ENCODE results near the gene SMIM36.
"Not testable (repeated sequence)": the region's sequence is repeated elsewhere in the genome, so short reads cannot be mapped to it uniquely, and the experiment has no call there.

The SMIM36 gene

DNA sequence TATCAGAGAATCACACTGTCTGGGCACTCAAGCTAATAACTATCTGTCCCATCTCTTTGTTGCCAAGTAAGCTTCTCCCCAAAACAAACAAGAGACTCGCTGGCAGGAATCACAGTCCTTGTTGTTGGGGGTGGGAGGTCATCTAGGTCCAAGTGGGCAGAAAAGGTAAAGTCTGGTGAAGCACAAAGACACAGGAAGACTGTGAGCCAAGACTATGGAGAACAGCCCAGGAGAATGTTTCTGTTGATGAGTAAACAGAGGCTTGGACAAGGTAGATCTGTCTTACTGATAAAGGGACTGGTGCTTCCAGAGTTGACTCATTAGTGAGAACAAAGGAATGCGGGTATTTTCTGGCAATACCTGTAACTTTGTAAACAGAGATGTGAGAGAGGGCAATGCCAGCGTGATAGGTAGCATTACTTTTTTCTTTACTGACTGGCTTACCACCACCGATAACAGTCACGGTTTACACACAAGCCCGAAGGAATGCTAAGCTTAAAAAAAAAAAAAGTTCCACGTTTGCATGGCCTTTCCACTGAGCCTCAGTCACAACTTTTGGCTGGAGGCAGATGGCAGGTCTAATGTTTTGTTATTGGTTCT is 78.1 kb downstream of the SMIM36 start:
- TF ChIP-seq, protein P1, sequence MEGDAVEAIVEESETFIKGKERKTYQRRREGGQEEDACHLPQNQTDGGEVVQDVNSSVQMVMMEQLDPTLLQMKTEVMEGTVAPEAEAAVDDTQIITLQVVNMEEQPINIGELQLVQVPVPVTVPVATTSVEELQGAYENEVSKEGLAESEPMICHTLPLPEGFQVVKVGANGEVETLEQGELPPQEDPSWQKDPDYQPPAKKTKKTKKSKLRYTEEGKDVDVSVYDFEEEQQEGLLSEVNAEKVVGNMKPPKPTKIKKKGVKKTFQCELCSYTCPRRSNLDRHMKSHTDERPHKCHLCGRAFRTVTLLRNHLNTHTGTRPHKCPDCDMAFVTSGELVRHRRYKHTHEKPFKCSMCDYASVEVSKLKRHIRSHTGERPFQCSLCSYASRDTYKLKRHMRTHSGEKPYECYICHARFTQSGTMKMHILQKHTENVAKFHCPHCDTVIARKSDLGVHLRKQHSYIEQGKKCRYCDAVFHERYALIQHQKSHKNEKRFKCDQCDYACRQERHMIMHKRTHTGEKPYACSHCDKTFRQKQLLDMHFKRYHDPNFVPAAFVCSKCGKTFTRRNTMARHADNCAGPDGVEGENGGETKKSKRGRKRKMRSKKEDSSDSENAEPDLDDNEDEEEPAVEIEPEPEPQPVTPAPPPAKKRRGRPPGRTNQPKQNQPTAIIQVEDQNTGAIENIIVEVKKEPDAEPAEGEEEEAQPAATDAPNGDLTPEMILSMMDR (IDR thresholded peaks at IDR 0.05; ENCODE audit: low read depth, low read length): no peak

DNA sequence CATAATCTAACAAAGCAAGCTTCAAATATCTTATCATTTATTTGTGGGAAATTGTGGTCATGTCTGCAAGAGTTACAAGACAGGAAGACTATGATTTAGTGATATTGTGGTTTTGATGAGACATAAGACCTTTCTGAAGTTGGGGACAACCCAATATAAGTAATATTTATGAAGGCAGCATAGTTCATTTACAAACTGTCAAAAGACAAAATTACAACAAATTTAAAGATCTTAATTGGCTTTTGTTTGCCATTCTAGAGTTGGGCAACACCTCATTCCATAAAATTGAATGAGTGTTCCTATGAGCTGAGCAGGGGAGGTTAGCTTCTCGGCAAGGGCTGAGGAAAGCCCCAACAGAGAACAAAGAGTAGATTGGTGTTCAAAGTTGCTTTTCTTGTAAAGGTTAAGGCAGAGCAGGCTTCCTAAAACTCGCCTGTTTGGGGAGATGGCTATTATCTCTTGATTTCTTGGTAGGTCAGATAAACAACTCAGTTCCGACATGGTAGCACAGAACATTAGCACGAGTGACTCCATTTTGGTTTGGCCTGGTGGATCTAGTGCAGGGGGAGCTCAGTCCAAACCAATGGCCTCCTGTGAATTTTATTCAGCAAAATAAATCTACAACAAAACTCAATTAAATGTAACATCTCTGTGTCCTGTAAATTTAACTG is 78.8 kb downstream of the SMIM36 start:
- TF ChIP-seq, protein P1 (IDR thresholded peaks at IDR 0.05; ENCODE audit: low read depth, low read length): no peak
- H3K4me3 ChIP-seq (ENCODE audit: low read depth, low read length): no peak overlapping the region

More for the DNA sequence above, 78.1 kb downstream of the SMIM36 start:
- H3K4me3 ChIP-seq (ENCODE audit: low read depth, low read length): no peak overlapping the region; the same call in 1 of the 2 replicates

DNA sequence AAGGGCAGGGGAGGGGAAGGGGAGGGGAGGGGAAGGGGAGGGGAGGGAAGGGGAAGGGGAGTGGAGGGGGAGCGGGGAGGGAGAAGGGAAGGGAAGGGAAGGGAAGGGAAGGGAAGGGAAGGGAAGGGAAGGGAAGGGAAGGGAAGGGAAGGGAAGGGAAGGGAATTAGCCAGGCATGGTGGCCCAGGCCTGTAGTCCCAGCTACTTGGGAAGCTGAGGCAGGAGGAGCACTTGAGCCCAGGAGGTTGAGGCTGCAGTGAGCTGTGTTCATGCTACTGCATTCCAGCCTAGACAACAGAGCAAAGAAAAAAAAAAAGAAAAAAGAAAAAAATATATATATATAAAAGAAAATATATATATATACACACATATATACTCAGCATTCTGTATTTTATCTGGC is 79.3 kb downstream of the SMIM36 start:
- not testable (repeated sequence) for H3K4me3 ChIP-seq (ENCODE audit: low read depth, low read length)

DNA sequence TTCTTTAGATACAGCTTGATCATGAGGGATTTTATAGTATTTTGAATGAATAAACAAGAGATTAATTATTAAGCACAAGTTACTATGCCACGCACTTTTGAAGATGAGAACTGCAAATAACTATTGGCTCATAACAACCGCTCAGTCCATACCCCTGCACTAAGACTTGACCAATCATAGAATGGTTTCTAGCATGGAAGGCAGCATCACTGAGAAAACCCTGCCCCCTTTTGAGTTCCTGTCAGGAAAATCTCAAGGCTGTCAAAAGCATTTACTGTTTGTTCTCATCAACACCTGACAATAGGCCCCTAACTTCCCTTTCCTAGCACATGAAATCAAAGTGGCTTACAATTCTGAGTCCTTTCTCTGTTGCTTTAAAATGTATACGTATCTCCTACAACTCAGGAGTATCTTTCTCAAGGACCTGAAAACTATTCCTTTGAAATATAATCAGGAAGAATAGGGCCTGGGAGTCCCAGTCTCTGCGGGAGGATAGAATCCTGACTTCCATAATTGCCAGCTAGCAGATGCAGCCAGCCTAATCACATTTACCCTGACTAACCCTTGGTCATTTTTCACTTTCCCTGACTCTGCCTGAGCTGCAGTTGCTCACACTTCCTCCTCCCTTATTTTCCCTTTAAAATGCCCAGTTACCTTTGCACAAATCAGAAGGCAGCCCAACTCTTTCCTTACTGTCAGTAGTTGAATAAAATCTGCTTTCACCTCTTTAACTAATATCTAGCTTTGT is 80.5 kb downstream of the SMIM36 start:
- TF ChIP-seq, protein P1 (IDR thresholded peaks at IDR 0.05; ENCODE audit: low read depth, low read length): no peak
- H3K4me3 ChIP-seq (ENCODE audit: low read depth, low read length): no peak overlapping the region

DNA sequence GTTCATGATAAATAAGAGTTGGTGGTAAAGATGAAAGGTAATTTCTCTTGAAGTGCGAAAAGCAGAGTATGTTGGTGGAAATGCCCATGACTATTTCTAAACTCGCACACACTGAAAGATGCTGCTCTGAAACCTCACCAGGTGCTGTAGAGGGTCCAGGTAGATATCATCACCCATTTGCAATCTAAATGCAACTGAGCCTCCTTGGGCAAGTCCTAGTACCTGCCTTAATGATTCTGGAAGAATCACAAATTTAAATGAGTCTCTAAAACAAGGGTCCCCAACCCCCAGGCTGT is 83.7 kb downstream of the SMIM36 start:
- no peak overlapping the region for H3K4me3 ChIP-seq (ENCODE audit: low read depth, low read length)
- TF ChIP-seq, protein P1 (IDR thresholded peaks at IDR 0.05; ENCODE audit: low read depth, low read length): no peak

DNA sequence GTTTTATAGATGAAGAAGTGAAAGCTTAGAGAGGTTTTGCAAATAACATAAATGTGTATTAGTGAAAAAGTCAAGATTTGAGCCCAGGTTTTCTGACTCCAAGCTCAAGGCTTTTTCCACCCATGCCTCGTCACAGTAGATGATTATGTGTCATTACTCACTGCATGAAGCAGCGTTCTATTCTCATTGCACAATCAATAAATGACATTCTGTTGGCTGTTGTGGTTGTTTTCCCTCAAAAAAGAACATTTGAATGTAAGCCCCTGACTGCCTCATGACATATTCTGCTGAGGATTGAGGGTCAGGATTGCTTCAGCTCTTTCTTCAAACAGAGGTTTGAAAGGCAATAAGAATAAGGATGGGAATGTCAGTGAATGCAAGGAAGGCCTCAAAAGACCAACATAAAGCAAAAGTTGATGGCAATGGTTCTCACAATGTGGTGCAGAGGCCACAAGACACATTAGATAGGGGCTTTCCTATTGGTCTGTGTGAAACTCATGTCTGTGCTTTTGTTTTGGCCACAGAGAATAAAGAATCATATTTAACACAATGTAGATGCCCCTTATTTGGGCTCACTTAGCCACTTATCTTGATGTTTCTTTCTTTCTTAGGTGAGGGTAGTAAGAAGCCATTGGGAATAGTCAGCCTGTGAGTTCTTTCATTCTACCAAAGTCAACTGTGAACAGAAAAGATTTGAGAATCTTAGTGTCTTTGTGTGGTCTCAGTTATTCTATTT is 84.2 kb downstream of the SMIM36 start:
- no peak overlapping the region for H3K4me3 ChIP-seq (ENCODE audit: low read depth, low read length)
- TF ChIP-seq, protein P1 (IDR thresholded peaks at IDR 0.05; ENCODE audit: low read depth, low read length): no peak

DNA sequence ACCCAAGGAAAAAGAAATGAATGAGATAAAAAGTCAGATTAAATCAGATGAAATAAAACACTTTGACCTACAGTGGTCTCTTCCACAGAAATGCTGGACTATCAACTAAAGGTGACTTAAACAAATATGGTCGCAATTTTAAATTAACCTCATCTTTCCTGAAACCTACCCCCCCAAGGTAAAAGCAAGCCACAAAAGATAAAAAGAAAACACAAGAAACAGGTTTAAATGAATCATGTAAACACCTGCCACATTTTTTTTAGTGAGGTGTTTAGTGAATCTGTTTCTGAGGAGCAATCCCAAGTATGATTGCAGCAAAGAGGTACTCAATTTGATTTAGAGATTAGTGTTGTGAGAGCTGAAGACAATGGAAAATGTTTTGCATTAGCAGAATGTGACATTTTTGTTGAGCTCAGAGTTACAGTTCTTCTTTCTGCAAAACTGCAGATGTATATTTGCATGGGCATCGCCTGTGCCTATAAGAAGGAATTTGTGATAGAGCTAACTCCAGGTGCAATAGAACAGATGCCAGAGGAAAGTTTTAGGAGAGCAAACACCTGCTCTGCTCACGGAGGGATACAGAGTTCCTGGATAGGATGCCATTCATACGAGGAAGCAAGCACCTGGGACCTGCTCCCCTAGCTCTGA is 86.2 kb downstream of the SMIM36 start:
- H3K4me3 ChIP-seq (ENCODE audit: low read depth, low read length): no peak overlapping the region
- TF ChIP-seq, protein P1 (IDR thresholded peaks at IDR 0.05; ENCODE audit: low read depth, low read length): no peak
